HEK293 (cell line): ENCODE measurements around the gene GNG4.
A peak's percentile ranks its signal among the peaks of the same experiment; 100 is the strongest.

Experiments
- CTCF ChIA-PET: fragments of 350-600 bp; formaldehyde crosslinking; extraction: SDS; loops from one replicate; lab custom pipeline; 2021; ENCODE audit warnings: antibody characterized with exemption; lab: Yijun Ruan, JAX
- POLR2A ChIA-PET: fragments of 300-600 bp; formaldehyde crosslinking; extraction: SDS; loops from one replicate; lab custom pipeline; 2020; ENCODE audit warnings: antibody characterized with exemption, inconsistent platforms; lab: Yijun Ruan, JAX
- H3K27ac ChIP-seq: fragments of 200-500 bp; sonication (Bioruptor generic); 2 replicates; pipeline ENCODE4 v1.5.1; 2014; ENCODE audit warnings: low read depth, low read length, control low read depth, inconsistent platforms; ENCODE audit errors: extremely low read depth
- H3K36me3 ChIP-seq, 2 experiments: fragments of 200-500 bp in 1 of 2; sonication (Bioruptor generic) in 1 of 2; 1 replicate in 1 of 2; 2 replicates in 1 of 2; pipeline ENCODE4 v1.5.1; 2014 to 2017; ENCODE audit warnings: inconsistent platforms in 2 of 2, low read length in 2 of 2; ENCODE audit not compliant: control insufficient read depth in 2 of 2, insufficient read depth in 1 of 2
- H3K4me1 ChIP-seq: fragments of 200-500 bp; sonication (Bioruptor generic); 2 replicates; pipeline ENCODE4 v1.5.1; 2014; ENCODE audit warnings: mild to moderate bottlenecking, low read length, inconsistent platforms; ENCODE audit not compliant: control insufficient read depth, insufficient read depth
- H3K4me3 ChIP-seq: 2 replicates; pipeline ENCODE4 v1.5.1; 2011; ENCODE audit warnings: low read depth, mild to moderate bottlenecking, control low read depth, low read length, moderate library complexity
- H3K9me3 ChIP-seq: fragments of 200-500 bp; sonication (Bioruptor generic); 2 replicates; pipeline ENCODE4 v1.5.1; 2014; ENCODE audit warnings: low read depth, low read length, inconsistent platforms; ENCODE audit not compliant: control insufficient read depth, insufficient read depth
- BCL11B ChIP-seq: fragments of 450-650 bp; formaldehyde crosslinking; IDR thresholded peaks from 2 replicates; pipeline ENCODE4 v1.5.1; 2016; ENCODE audit warnings: low read depth, missing biosample characterization, missing genetic modification characterization
- KLF8 ChIP-seq: fragments of 450-650 bp; formaldehyde crosslinking; IDR thresholded peaks from 2 replicates; pipeline ENCODE4 v1.5.1; 2016; ENCODE audit warnings: missing biosample characterization, missing genetic modification characterization
- SP7 ChIP-seq: fragments of 450-650 bp; formaldehyde crosslinking; IDR thresholded peaks from 2 replicates; pipeline ENCODE4 v1.5.1; 2016; ENCODE audit warnings: missing biosample characterization, missing genetic modification characterization
- ZBTB17 ChIP-seq: fragments of 450-650 bp; formaldehyde crosslinking; IDR thresholded peaks from 2 replicates; pipeline ENCODE4 v1.5.1; 2016; ENCODE audit warnings: missing biosample characterization, missing genetic modification characterization
- ZBTB21 ChIP-seq: fragments of 450-650 bp; formaldehyde crosslinking; IDR thresholded peaks from 2 replicates; pipeline ENCODE4 v1.5.1; 2017; ENCODE audit warnings: missing biosample characterization, missing genetic modification characterization
- ZBTB48 ChIP-seq: fragments of 450-650 bp; formaldehyde crosslinking; IDR thresholded peaks from 2 replicates; pipeline ENCODE4 v1.5.1; 2016; ENCODE audit warnings: missing biosample characterization, missing genetic modification characterization
- ZFHX2 ChIP-seq: fragments of 450-650 bp; formaldehyde crosslinking; conservative IDR thresholded peaks from 2 replicates; pipeline ENCODE4 v1.5.1; 2016; ENCODE audit warnings: missing biosample characterization, missing genetic modification characterization
- ZNF133 ChIP-seq: fragments of 450-650 bp; formaldehyde crosslinking; IDR thresholded peaks from 2 replicates; pipeline ENCODE4 v1.5.1; 2016; ENCODE audit warnings: missing biosample characterization, missing genetic modification characterization
- ZNF2 ChIP-seq: fragments of 450-650 bp; formaldehyde crosslinking; IDR thresholded peaks from 2 replicates; pipeline ENCODE4 v1.5.1; 2016; ENCODE audit warnings: missing biosample characterization, missing genetic modification characterization
- ZNF24 ChIP-seq: fragments of 450-650 bp; formaldehyde crosslinking; IDR thresholded peaks from 2 replicates; pipeline ENCODE4 v1.5.1; 2016; ENCODE audit warnings: missing biosample characterization, missing genetic modification characterization
- ZNF335 ChIP-seq: fragments of 450-650 bp; formaldehyde crosslinking; conservative IDR thresholded peaks from 2 replicates; pipeline ENCODE4 v1.5.1; 2016; ENCODE audit warnings: missing biosample characterization, missing genetic modification characterization
- ZNF404 ChIP-seq: fragments of 450-650 bp; formaldehyde crosslinking; IDR thresholded peaks from 2 replicates; pipeline ENCODE4 v1.5.1; 2017; ENCODE audit warnings: missing biosample characterization, missing genetic modification characterization
- ZNF473 ChIP-seq: fragments of 450-650 bp; formaldehyde crosslinking; IDR thresholded peaks from 2 replicates; pipeline ENCODE4 v1.5.1; 2017; ENCODE audit warnings: missing biosample characterization, missing genetic modification characterization
- ZNF529 ChIP-seq: fragments of 450-650 bp; formaldehyde crosslinking; IDR thresholded peaks from 2 replicates; pipeline ENCODE4 v1.5.1; 2017; ENCODE audit warnings: missing genetic modification characterization, missing biosample characterization; ENCODE audit not compliant: insufficient replicate concordance
- ZNF600 ChIP-seq: fragments of 450-650 bp; formaldehyde crosslinking; IDR thresholded peaks from 2 replicates; pipeline ENCODE4 v1.5.1; 2016; ENCODE audit warnings: missing biosample characterization, missing genetic modification characterization
- ZNF629 ChIP-seq: fragments of 450-650 bp; formaldehyde crosslinking; IDR thresholded peaks from 2 replicates; pipeline ENCODE4 v1.5.1; 2017; ENCODE audit warnings: missing biosample characterization, missing genetic modification characterization
- ZNF660 ChIP-seq: fragments of 450-650 bp; IDR thresholded peaks from 2 replicates; pipeline ENCODE4 v1.5.1; 2018; ENCODE audit warnings: missing biosample characterization, mild to moderate bottlenecking, missing genetic modification characterization
- ZNF792 ChIP-seq: fragments of 450-650 bp; formaldehyde crosslinking; IDR thresholded peaks from 2 replicates; pipeline ENCODE4 v1.5.1; 2016; ENCODE audit warnings: missing biosample characterization, missing genetic modification characterization
- ZNF843 ChIP-seq: fragments of 450-650 bp; formaldehyde crosslinking; IDR thresholded peaks from 2 replicates; pipeline ENCODE4 v1.5.1; 2016; ENCODE audit warnings: missing biosample characterization, missing genetic modification characterization
- TF ChIP-seq, protein P1 (sequence below): fragments of 450-650 bp; formaldehyde crosslinking; IDR thresholded peaks from 2 replicates; pipeline ENCODE4 v1.5.1; 2016; ENCODE audit warnings: missing biosample characterization, missing genetic modification characterization
- TF ChIP-seq, protein P2 (sequence below): fragments of 450-650 bp; formaldehyde crosslinking; IDR thresholded peaks from 2 replicates; pipeline ENCODE4 v1.5.1; 2016; ENCODE audit warnings: missing biosample characterization, missing genetic modification characterization, low read depth

The GNG4 gene

DNA sequence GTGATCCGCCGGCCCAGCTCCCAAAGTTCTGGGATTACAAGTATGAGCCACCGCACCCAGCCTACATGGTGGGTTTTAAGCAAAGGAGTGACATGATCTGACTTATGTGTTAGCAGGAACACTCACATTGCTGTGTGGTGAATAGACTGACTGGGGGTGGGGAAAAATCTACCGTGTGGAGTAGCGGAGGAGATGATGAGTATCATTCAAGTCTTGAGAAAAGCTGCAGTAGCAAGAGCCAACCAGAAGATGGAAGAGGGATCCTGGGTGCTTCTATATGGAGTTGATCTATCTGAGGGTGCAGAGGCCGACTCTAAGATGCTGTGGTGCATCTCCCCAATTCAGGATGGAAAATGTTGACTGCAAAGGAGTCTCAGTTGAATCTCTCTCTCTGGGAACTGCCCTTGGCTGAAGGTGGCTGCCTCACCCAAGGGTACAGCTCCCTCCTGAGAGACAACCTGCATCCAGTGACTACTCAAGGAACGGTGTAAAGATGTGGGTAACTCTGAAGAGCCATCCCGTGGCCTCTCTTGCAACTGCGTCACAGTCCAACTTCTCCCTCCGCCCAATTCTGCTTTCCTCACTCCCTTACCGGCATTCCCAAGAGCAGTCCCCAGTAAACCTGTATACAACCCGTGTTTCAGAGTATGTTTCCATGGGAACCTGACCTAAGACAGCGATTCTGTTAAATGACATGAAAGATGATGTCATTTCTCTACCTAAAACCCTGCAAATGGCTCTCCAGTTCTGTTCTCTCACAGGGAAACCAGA, 137.9 kb downstream of the GNG4 start:
- H3K4me1 ChIP-seq: no peaks in the 10 kb centered on the region
- ChIA-PET POLR2A (no interaction called here), CTCF (interaction anchor here (0.6 to 2.6 kb wide), 6 partner anchors 90 to 460 kb away, joined by 3 to 9 read pairs (median 6); no protein-coding TSS in a partner anchor)
- H3K9me3 ChIP-seq: no peaks in the 10 kb centered on the region
- no peak overlapping the region for H3K4me3 ChIP-seq
- no peak for TF ChIP-seq ZNF843 (tag by site-specific recombination)
- 0 out of 2 replicates have a peak, but pooled peaks have one; percentile 16 for TF ChIP-seq ZNF660 (tag by site-specific recombination)
- TF ChIP-seq, protein P1, sequence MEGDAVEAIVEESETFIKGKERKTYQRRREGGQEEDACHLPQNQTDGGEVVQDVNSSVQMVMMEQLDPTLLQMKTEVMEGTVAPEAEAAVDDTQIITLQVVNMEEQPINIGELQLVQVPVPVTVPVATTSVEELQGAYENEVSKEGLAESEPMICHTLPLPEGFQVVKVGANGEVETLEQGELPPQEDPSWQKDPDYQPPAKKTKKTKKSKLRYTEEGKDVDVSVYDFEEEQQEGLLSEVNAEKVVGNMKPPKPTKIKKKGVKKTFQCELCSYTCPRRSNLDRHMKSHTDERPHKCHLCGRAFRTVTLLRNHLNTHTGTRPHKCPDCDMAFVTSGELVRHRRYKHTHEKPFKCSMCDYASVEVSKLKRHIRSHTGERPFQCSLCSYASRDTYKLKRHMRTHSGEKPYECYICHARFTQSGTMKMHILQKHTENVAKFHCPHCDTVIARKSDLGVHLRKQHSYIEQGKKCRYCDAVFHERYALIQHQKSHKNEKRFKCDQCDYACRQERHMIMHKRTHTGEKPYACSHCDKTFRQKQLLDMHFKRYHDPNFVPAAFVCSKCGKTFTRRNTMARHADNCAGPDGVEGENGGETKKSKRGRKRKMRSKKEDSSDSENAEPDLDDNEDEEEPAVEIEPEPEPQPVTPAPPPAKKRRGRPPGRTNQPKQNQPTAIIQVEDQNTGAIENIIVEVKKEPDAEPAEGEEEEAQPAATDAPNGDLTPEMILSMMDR (tag by site-specific recombination): peak; percentile 74
- TF ChIP-seq ZFHX2: no peak
- TF ChIP-seq KLF8 (tag by site-specific recombination): peak; percentile 8; the same call in 1 of the 2 replicates
- TF ChIP-seq ZBTB21: peak; percentile 79
- TF ChIP-seq ZNF600 (tag by site-specific recombination): 0 out of 2 replicates have a peak, but pooled peaks have one; percentile 10
- peak; percentile 70; the same call in 1 of the 2 replicates for TF ChIP-seq ZNF2
- TF ChIP-seq, protein P2, sequence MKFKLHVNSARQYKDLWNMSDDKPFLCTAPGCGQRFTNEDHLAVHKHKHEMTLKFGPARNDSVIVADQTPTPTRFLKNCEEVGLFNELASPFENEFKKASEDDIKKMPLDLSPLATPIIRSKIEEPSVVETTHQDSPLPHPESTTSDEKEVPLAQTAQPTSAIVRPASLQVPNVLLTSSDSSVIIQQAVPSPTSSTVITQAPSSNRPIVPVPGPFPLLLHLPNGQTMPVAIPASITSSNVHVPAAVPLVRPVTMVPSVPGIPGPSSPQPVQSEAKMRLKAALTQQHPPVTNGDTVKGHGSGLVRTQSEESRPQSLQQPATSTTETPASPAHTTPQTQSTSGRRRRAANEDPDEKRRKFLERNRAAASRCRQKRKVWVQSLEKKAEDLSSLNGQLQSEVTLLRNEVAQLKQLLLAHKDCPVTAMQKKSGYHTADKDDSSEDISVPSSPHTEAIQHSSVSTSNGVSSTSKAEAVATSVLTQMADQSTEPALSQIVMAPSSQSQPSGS (tag by site-specific recombination): peak; percentile 95
- peak; percentile 83 for TF ChIP-seq ZBTB48
- no peak for TF ChIP-seq ZNF529 (tag by site-specific recombination)
- TF ChIP-seq SP7: peak; percentile 39
- TF ChIP-seq ZNF404: no peak
- TF ChIP-seq ZNF629 (tag by site-specific recombination): peak; percentile 68
- TF ChIP-seq ZNF335: 0 out of 2 replicates have a peak, but pooled peaks have one; percentile 43
- TF ChIP-seq ZNF24 (tag by site-specific recombination): no peak
- peak; percentile 3; the same call in 1 of the 2 replicates for TF ChIP-seq ZNF133 (tag by site-specific recombination)
- peak; percentile 69 for TF ChIP-seq ZBTB17
- TF ChIP-seq ZNF792: peak; percentile 90
- no peak for TF ChIP-seq ZNF473
- H3K27ac ChIP-seq: no peak overlapping the region
- H3K36me3 ChIP-seq: no peaks in the 10 kb centered on the region

DNA sequence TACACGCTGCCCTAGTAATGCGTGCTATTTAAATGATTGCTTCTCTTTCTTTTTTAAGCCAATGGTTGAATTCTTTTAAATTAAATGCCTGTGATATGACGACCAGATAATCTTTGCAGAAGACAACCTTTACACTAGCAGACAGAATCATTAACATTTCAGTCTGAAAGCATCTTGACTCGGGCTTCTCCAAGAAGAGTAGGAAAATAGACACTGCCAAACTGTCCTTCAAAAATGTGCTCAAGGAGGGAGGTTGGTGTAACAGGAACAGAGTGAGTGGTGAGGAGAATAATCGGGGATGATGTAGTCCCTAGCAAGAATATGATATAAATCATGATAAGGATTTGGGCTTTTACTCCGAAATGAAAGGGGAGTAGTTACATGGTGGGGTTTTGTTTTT, 138.8 kb downstream of the GNG4 start:
- Histone ChIP-seq H3K4me3 (no peak overlapping the region), H3K9me3 (no peaks in the 10 kb centered on the region), H3K4me1 (no peaks in the 10 kb centered on the region), H3K36me3 (no peaks in the 10 kb centered on the region), H3K27ac (no peak overlapping the region)
- TF ChIP-seq ZNF600 (tag by site-specific recombination) (0 out of 2 replicates have a peak, but pooled peaks have one; percentile 18), BCL11B (tag by site-specific recombination) (no peak)
- ChIA-PET CTCF (interaction anchor here (0.7 to 2.6 kb wide), 3 partner anchors 91 to 461 kb away, joined by 4 to 9 read pairs (median 7); no protein-coding TSS in a partner anchor), POLR2A (no interaction called here)
